ENCODE results near the gene SIRT3.

DNA sequence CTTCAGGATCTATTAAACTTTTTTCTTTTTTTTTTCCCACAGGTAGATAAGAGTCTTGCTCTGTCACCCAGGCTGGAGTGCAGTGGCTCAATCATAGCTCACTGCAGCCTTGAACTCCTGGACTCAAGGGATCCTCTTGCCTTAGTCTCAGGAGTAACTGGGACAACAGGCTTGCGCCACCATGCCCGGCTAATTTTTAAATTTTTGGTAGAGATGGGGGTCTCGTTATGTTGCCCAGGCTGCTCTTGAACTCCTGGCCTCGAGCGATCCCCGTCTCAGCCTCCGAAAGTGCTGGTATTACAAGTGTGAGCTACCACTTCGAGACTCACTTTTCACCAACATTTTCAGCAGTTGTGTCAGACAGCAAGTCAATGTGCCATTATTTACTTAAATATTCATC, 962 bp downstream of the SIRT3 start:
- TF ChIP-seq, protein P1, sequence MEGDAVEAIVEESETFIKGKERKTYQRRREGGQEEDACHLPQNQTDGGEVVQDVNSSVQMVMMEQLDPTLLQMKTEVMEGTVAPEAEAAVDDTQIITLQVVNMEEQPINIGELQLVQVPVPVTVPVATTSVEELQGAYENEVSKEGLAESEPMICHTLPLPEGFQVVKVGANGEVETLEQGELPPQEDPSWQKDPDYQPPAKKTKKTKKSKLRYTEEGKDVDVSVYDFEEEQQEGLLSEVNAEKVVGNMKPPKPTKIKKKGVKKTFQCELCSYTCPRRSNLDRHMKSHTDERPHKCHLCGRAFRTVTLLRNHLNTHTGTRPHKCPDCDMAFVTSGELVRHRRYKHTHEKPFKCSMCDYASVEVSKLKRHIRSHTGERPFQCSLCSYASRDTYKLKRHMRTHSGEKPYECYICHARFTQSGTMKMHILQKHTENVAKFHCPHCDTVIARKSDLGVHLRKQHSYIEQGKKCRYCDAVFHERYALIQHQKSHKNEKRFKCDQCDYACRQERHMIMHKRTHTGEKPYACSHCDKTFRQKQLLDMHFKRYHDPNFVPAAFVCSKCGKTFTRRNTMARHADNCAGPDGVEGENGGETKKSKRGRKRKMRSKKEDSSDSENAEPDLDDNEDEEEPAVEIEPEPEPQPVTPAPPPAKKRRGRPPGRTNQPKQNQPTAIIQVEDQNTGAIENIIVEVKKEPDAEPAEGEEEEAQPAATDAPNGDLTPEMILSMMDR (conservative IDR thresholded peaks at IDR 0.05 in 1 of 2, IDR thresholded peaks at IDR 0.05 in 1 of 2; ENCODE audit: low read depth in 1 of 2, low read length in 2 of 2), result no peak
- TF ChIP-seq EZH2 (IDR thresholded peaks at IDR 0.05; ENCODE audit: low read length, missing control alignments), result no peak
